ENCODE data around the gene CAPZB. TPM values are rescaled to one million over a fixed set of nuclear protein-coding genes. Genes with fewer than 3 reads are reported as not detected.

The CAPZB gene
- polyA plus RNA-seq, 1 experiment: 312 TPM

DNA sequence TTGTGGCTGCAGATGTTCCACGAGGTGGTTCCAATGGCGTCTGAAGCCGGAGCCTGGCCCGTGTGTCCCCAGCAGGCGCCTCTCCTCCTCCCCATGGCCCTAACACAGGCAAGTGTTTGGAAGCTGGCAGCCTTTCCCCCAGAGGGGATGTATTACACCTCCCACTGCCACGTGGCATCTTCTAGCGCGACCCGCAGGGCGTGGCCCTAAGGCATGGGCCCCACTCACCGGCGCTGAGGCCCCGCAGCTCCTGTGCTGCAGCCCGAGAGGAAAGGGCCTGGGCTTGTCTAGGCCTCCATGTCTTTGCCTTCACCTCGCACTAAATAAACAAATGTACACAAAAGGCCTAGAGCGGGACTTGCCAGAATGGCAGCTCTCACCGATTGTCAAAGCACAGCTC lies 135.3 kb downstream of the CAPZB start:
- H3K27ac ChIP-seq (ENCODE audit: low read depth, low read length): no peak overlapping the region
- ChIA-PET POLR2A (interaction anchor here (0.7 kb wide), 1 partner anchor 119 kb away, joined by 3 read pairs; no protein-coding TSS in a partner anchor), CTCF (interaction anchor here (1.3 to 1.8 kb wide), 2 partner anchors 9 to 301 kb away, joined by 4 to 6 read pairs; no protein-coding TSS in a partner anchor)
- no peaks in the 10 kb centered on the region; the same call in 1 of the 2 replicates for H3K9me3 ChIP-seq (ENCODE audit: control insufficient read depth, insufficient read depth, low read length)
- no peaks in the 10 kb centered on the region for H3K27me3 ChIP-seq (ENCODE audit: control insufficient read depth, insufficient read depth, low read length)
- H3K4me3 ChIP-seq (ENCODE audit: low read depth, low read length): no peak overlapping the region
- no peak for TF ChIP-seq CTCF (IDR thresholded peaks at IDR 0.05; ENCODE audit: low read depth, low read length)
- no peak for DNase-seq (ENCODE audit: low read depth, low spot score)

DNA sequence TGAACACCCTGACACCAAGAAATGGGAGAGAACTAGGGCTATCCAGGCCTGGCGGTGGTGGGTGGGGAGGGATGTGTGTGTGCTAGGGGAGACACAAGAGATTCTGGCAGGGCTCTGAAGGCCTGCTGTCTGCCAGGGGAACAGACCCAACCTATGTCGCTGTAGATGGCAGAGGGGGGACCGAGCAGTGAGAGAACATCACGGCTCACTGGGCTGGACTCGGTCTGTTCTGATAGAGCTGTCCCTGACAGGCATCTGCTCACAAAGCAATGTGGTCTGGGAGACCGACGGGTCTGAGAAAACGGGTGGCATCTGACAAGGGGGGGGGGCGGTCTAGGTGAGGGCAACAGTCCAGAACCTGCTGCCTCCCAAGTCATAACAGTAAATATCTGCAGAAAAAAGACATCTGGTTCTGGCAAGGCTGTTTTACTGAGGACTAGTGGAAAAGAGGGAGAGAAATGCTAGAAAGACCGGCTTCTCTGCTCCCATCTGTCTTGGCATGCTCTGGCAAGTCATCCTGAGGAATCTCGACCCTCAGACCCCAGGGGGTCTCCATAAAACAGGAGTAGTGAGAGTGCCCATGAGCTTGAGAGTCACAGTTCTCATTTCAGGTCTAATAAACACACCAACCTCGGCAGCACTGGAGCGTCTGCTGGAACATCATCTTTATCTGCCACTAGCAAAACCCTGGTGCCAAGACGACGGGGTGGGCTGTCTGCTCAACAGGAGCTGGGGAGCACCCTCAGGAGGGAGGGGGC lies 136.7 kb downstream of the CAPZB start:
- CTCF ChIA-PET: interaction anchor here (0.6 to 1.3 kb wide), 2 partner anchors 10 to 303 kb away, joined by 4 to 7 read pairs; no protein-coding TSS in a partner anchor
- Histone ChIP-seq H3K27me3 (ENCODE audit: control insufficient read depth, insufficient read depth, low read length) (no peaks in the 10 kb centered on the region), H3K27ac (ENCODE audit: low read depth, low read length) (no peak overlapping the region), H3K9me3 (ENCODE audit: control insufficient read depth, insufficient read depth, low read length) (no peaks in the 10 kb centered on the region; the same call in 1 of the 2 replicates), H3K4me3 (ENCODE audit: low read depth, low read length) (no peak overlapping the region)
- no peak for DNase-seq (ENCODE audit: low read depth, low spot score)
- POLR2A ChIA-PET: no interaction called here
- no peak for TF ChIP-seq CTCF (IDR thresholded peaks at IDR 0.05; ENCODE audit: low read depth, low read length)

GRCh38 chr1:19347533-19348172 lies 137.7 kb downstream of the CAPZB start:
- ChIA-PET POLR2A (no interaction called here), CTCF (interaction anchor here (1.3 kb wide), 1 partner anchor 303 kb away, joined by 3 read pairs; no protein-coding TSS in a partner anchor)
- H3K27me3 ChIP-seq (ENCODE audit: control insufficient read depth, insufficient read depth, low read length): no peaks in the 10 kb centered on the region
- H3K27ac ChIP-seq (ENCODE audit: low read depth, low read length): no peak overlapping the region
- H3K4me3 ChIP-seq (ENCODE audit: low read depth, low read length): no peak overlapping the region
- no peak for DNase-seq (ENCODE audit: low read depth, low spot score)
- no peaks in the 10 kb centered on the region; the same call in 1 of the 2 replicates for H3K9me3 ChIP-seq (ENCODE audit: control insufficient read depth, insufficient read depth, low read length)
- TF ChIP-seq CTCF (IDR thresholded peaks at IDR 0.05; ENCODE audit: low read depth, low read length): no peak

DNA sequence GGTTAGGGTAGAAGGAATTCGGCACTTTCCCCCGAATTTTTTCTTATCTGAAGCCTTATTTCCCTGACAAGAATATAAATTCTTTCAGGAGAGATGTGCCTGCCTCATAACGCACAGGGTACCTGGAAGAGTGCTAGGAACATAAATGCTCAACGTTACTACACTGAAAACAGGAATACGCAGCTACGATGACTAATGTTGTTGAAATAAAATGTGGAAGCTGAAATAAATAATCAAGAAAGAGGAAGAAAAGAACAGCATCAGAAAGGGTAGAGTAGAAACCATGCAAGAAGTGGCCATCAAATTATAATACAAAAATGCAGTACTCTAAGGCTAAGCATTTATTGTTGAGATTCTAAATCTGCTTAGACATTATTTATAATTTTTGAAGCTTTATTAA lies 139.3 kb downstream of the CAPZB start:
- Histone ChIP-seq H3K27me3 (ENCODE audit: control insufficient read depth, insufficient read depth, low read length) (no peaks in the 10 kb centered on the region), H3K9me3 (ENCODE audit: control insufficient read depth, insufficient read depth, low read length) (no peaks in the 10 kb centered on the region; the same call in 1 of the 2 replicates), H3K27ac (ENCODE audit: low read depth, low read length) (no peak overlapping the region), H3K4me3 (ENCODE audit: low read depth, low read length) (no peak overlapping the region)
- ChIA-PET POLR2A (no interaction called here), CTCF (interaction anchor here (0.9 kb wide), 1 partner anchor 308 kb away, joined by 3 read pairs; no protein-coding TSS in a partner anchor)
- DNase-seq (ENCODE audit: low read depth, low spot score): no peak
- TF ChIP-seq CTCF (IDR thresholded peaks at IDR 0.05; ENCODE audit: low read depth, low read length): no peak

DNA sequence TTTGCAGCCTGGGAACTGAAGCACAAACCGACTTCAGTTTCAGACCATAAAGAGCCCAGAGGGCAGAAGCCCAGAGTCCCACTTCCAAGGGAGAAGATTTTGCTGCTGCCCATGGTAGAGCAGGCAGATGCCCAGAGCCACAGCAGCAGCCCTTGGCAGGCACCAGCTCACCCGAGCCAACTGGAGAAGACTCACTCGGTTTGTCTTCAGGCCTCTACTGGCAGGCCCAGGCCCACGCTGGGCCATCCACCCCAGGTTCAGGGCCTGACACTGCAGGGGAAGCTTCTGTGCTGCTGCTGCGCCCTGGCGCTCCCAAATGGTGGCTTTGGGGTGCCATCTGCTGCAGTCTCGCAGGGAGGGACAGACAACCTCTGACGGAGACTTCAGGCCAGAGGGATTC lies 139.9 kb downstream of the CAPZB start:
- no peaks in the 10 kb centered on the region for H3K27me3 ChIP-seq (ENCODE audit: control insufficient read depth, insufficient read depth, low read length)
- TF ChIP-seq CTCF (IDR thresholded peaks at IDR 0.05; ENCODE audit: low read depth, low read length): no peak
- H3K27ac ChIP-seq (ENCODE audit: low read depth, low read length): no peak overlapping the region
- no peak for DNase-seq (ENCODE audit: low read depth, low spot score)
- no peaks in the 10 kb centered on the region; the same call in 1 of the 2 replicates for H3K9me3 ChIP-seq (ENCODE audit: control insufficient read depth, insufficient read depth, low read length)
- CTCF ChIA-PET: interaction anchor here (0.9 to 1.7 kb wide), 2 partner anchors 19 to 309 kb away, joined by 3 to 6 read pairs; no protein-coding TSS in a partner anchor
- H3K4me3 ChIP-seq (ENCODE audit: low read depth, low read length): no peak overlapping the region
- POLR2A ChIA-PET: no interaction called here
